SIG-M5 (cell line): ENCODE measurements around the gene FAM131B.
"Not testable (repeated sequence)": the region's sequence is repeated elsewhere in the genome, so short reads cannot be mapped to it uniquely, and the experiment has no call there.

Experiments
- DNase-seq: peaks from one replicate; lab custom pipeline; 2025; lab: John Stamatoyannopoulos, UW

Gene FAM131B

GRCh38 chr7:143395187-143396149 is 33.0 kb upstream of the FAM131B start:
- DNase-seq = no peak

- no peak for DNase-seq
Measured at GRCh38 chr7:143394777-143395176, 32.3 kb upstream of the FAM131B start.

- no peak for DNase-seq
Measured at GRCh38 chr7:143394068-143394467, 31.6 kb upstream of the FAM131B start.

GRCh38 chr7:143393267-143394041 is 30.9 kb upstream of the FAM131B start:
- no peak for DNase-seq

DNA sequence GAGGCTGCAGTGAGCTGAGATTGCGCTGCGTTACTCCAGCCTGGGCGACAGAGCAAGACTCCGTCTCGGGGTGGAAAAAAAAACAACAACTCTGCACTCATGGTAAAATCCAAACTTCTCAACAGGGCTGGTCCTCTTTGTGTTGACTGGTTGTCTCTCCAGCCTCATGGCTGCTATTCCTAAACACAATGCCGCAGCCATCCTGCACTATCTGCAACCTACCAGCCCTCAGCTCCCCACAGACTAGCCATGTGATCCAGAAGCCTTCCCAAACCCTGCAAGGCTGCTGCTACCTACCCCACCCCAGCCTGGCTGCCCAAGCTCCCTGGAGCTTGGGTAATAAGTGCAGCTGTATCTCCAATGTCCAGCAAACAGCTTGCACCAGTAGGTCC is 30.4 kb upstream of the FAM131B start:
- DNase-seq = no peak

GRCh38 chr7:143392427-143392826 is 29.9 kb upstream of the FAM131B start:
- not testable (repeated sequence) for DNase-seq

- no peak for DNase-seq
Measured at GRCh38 chr7:143391462-143392404, 29.2 kb upstream of the FAM131B start.

GRCh38 chr7:143390773-143391317 is 28.3 kb upstream of the FAM131B start:
- no peak for DNase-seq

DNA sequence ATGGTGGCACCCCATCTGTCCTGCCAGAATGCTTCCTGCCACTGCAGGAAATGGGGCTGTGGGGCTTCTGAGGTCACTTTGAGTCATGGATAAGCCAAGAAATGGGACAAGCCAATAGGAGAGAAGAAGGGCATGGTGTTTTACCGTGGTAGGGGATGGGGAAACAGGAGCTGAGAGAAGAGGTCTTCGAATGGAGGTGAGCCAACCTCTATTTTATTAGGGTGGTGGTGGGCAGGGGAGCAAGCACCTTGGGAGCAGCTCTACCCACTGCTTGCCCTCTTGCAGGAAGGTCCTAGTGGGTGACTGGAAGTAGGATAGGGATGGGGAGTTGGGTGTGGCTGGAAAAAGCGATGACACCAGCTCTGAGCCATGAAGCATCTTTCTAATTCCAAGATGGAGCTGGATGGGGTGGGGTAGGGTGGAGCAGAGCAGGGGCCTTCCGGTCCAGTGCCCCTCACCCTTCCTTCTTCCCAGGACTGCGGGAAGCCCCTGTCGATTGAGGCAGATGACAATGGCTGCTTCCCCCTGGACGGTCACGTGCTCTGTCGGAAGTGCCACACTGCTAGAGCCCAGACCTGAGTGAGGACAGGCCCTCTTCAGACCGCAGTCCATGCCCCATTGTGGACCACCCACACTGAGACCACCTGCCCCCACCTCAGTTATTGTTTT is 27.7 kb upstream of the FAM131B start:
- DNase-seq = no peak

- no peak for DNase-seq
Measured at GRCh38 chr7:143389316-143390103, 27.0 kb upstream of the FAM131B start.

- DNase-seq = no peak
Measured at GRCh38 chr7:143388491-143389101, 26.1 kb upstream of the FAM131B start.

DNA sequence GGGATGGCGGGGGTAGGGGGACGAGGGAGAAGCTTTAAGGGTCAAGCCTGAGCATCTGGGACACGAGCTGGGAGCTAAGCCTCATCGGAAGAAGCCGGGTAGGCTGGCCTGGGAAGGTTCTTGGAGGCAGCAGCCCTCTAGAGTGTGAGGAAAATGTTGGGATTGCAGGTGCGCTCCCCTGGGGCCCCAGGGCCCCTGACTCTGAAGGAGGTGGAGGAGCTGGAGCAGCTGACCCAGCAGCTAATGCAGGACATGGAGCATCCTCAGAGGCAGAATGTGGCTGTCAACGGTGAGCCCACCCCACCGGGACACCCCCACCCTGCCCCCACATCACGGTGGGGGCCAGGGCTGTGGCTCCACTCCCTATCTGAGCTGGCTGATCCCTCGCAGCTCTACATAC is 25.5 kb upstream of the FAM131B start:
- DNase-seq = no peak

DNA sequence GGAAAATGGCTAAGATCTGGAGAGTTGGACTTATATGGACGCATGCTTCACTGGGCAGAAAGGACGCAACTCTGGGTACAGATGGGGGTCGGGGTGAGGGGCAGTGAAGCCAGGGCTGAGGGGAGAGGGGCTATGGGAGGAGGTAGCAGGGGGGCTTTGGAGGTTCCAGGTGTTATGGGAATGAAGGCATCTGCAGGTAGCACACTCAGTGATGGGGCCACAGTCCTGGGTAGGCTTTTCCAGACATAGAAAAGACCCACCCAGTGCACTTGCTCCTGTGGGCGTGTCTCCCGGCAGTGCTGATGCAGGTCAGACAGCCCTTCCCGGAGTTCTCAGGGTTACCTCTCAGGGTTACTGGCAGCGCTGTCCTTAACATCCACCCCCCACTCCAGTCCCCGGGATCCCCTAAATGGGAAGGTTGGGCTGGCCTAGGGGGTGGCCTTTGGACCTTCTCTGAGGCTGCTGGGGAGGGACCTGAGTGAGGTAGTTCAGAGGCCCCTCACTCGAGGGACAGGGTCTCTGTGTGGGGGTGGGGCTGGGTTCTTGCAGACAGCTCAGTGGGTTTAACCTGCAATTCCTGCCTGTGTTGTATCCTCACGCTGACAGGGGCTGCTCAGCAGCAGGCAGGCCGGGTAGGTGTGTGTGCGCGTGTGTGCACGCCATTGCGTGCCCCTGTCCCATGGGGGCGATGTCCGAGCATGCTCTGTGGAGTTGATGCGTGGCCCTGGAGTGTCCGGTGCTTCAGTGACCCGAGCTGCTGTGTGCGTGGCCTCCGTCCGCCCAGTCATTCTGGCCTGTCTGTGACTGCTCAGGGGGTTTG is 24.9 kb upstream of the FAM131B start:
- DNase-seq = no peak

DNA sequence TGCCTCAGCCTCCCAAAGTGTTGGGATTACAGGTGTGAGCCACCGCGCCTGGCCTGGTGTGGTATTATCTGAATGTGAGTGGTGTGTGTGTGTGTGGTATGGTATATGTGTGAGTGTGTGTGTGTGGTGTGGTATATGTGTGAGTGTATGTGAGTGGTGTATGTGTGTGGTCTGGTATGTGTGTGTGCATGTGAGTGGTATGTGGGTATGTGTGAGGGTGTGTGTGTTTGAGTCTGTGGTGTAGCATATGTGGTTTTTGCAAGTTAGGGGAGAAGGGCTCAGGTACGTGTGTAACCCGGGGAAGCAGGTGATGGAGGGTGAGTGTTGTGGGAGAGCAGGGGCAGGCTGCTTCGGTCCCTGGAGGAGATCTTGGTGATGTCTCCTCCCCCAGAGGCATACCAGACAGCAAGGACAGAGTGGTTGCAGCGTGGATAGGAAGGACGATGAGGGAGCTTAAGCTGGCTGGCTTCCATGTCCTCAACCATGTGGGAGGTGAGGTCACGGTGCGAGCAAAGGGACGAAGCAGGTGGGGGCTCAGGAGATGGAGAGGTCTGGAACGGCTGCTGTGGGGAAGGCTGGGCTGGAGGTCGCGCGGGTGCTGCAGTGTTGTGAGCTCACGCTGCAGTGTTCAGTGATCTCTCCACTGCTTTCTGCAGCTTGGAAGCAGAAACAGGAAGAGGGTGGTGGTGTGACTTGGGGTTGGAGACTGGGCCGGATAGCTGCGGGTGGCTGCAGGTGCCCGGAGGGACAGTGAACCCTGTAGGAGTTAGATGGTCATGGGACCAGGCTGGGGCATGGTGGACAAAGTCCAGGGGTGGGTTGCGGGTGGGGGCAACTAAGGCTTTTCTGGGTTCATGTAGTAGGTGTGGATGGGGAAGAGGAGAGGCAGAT is 23.6 kb upstream of the FAM131B start:
- no peak for DNase-seq

GRCh38 chr7:143384661-143385631 is 22.4 kb upstream of the FAM131B start:
- no peak for DNase-seq

GRCh38 chr7:143384148-143384547 is 21.6 kb upstream of the FAM131B start:
- no peak for DNase-seq

DNA sequence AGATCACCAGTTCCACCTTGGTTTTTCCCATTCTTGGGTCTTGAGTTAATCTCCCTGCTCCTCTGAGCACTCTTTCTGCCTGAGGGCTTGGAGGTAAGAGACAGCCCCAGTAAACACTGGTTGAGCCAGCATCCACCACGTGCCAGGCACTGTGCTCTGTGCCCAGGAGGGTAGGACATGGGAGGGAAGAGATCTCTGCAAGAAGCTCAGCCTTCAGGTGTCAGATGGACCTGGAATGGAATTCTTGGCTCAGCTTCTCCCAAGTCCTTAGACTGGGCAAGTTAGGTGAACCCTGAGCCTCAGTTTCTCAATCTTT is 21.1 kb upstream of the FAM131B start:
- no peak for DNase-seq
